Activated T-helper 17 cell treated with anti-CD3 and anti-CD28 coated beads, Interleukin-2, amount 50 U/mL, for 72 hours (primary cell): ENCODE results near the gene CEP89. TPM values are rescaled to one million over a fixed set of nuclear protein-coding genes. Genes with fewer than 3 reads are reported as not detected.
A peak's percentile ranks its signal among the peaks of the same experiment; 100 is the strongest.
"Not testable (repeated sequence)": the region's sequence is repeated elsewhere in the genome, so short reads cannot be mapped to it uniquely, and the experiment has no call there.

Experiments used
- ATAC-seq: fragments of 150-1000 bp; cut with Tn5 transposase; replicated peaks from 2 replicates; pipeline ENCODE4 v1.10.0; 2021; ENCODE audit warnings: mild to moderate bottlenecking, moderate library complexity
- H3K27ac Mint-ChIP-seq: one replicate; pipeline ENCODE4 v1.8.0; 2022; ENCODE audit warnings: mixed read lengths
- H3K27me3 Mint-ChIP-seq: one replicate; pipeline ENCODE4 v1.8.0; 2022; ENCODE audit warnings: mixed read lengths
- H3K36me3 Mint-ChIP-seq: one replicate; pipeline ENCODE4 v1.8.0; 2022; ENCODE audit warnings: low read depth, mild to moderate bottlenecking, mixed read lengths
- H3K4me1 Mint-ChIP-seq: one replicate; pipeline ENCODE4 v1.8.0; 2022; ENCODE audit warnings: mixed read lengths
- H3K4me3 Mint-ChIP-seq: one replicate; pipeline ENCODE4 v1.8.0; 2022; ENCODE audit warnings: mild to moderate bottlenecking, mixed read lengths
- H3K9me3 Mint-ChIP-seq: one replicate; pipeline ENCODE4 v1.8.0; 2022; ENCODE audit warnings: mixed read lengths
- total RNA-seq, 2 donors: library from RNA; stranded (reverse); gene quantifications; one replicate each; pipeline ENCODE4 v1.2.3, GENCODE V29; 2022

Gene CEP89
- total RNA-seq, 2 donors from 2014 or later: 16.6 to 21.4 TPM

DNA sequence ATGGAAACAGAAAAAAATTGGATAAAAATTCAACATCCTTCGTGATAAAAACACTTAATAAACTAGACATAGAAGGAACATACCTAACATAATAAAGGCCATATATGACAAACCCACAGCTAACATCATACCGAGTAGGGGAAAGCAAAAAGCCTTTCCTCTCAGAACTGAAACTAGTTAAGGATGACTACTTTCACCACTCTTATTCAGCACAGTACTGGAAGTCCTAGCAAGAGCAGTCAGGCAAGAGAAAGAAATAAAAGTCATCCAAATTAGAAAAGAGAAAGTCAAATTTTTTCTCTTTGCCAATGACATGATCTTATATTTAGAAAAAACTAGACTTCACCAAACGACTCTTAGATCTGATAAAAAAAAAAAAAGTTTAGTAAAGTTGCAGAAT is 76.4 kb downstream of the CEP89 start:
- no peaks in the 10 kb centered on the region for H3K27me3 Mint-ChIP-seq
- ATAC-seq: peak; percentile 94

DNA sequence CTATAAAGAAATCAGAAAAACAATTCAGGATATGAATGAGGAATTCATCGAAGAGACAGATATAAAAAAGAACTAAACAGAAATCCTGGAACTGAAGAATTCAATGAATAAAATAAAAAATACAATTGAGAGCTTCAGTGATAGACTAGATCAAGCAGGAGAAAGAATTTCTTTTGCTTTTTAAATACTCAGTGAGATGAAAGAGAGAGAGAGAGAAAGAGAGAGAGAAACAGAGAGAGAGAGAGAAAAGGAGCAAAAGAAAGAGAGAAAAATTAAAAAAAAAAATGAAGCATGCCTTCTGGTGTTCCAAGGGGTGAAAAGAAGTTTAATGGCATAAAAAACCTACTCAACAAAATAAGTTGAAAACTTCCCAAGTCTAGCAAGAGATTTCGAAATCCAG is 80.1 kb downstream of the CEP89 start:
- Mint-ChIP-seq H3K27me3 (no peaks in the 10 kb centered on the region), H3K36me3 (peaks cover 45% of the 10 kb centered on the region), H3K9me3 (peaks cover 15% of the 10 kb centered on the region), H3K4me1 (peaks cover 4% of the 10 kb centered on the region), H3K27ac (no peak overlapping the region), H3K4me3 (no peak overlapping the region)
- ATAC-seq: no peak

More for the DNA sequence above, 76.4 kb downstream of the CEP89 start:
- H3K4me1 Mint-ChIP-seq: peaks cover 4% of the 10 kb centered on the region
- peaks cover 15% of the 10 kb centered on the region for H3K9me3 Mint-ChIP-seq
- H3K4me3 Mint-ChIP-seq: no peak overlapping the region
- no peak overlapping the region for H3K27ac Mint-ChIP-seq
- H3K36me3 Mint-ChIP-seq: peaks cover 57% of the 10 kb centered on the region

DNA sequence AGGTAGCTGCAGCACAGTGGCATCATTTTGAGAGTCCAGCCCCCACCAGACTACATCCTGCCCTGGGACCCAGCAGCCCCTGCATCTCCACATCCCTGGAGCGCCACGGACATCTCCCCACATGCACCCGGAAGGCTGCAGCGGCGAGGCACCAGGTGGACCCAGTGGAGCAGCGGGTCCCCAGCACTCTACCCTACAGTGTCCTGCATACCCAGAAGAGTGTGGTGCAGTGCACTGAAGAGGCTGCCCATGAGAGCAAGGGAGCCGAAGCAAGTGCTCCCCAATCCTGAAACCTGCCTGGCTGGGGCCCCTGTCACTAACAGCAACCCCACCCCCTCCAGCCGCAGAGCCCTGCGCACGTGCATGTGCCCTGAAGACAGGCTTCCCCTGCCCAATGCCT is 80.9 kb downstream of the CEP89 start:
- Mint-ChIP-seq H3K4me1 (peaks cover 4% of the 10 kb centered on the region), H3K9me3 (peaks cover 15% of the 10 kb centered on the region), H3K27ac (no peak overlapping the region), H3K27me3 (no peaks in the 10 kb centered on the region), H3K36me3 (peaks cover 38% of the 10 kb centered on the region), H3K4me3 (no peak overlapping the region)
- no peak for ATAC-seq

DNA sequence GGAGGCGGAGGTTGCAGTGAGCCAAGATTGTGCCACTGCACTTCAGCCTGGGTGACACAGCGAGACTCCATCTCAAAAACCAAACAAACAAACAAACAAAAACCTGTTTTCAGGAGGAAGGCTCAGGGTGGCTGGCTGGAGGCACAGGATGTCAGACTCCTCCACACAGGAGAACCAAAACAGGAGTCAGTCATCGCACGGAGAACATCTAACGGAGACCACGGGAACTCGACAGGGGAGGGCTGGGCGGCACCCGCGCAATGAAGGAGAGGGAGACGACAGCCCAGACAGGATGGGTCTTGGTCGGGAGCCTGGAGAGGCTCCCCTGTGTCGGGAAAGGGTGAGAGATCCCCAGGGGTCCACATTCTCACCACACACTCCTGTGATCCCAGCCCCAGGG is 81.4 kb downstream of the CEP89 start:
- Mint-ChIP-seq H3K27ac (no peak overlapping the region), H3K4me1 (peaks cover 3% of the 10 kb centered on the region), H3K9me3 (peaks cover 15% of the 10 kb centered on the region), H3K4me3 (no peak overlapping the region), H3K36me3 (peaks cover 38% of the 10 kb centered on the region), H3K27me3 (no peaks in the 10 kb centered on the region)
- no peak for ATAC-seq

DNA sequence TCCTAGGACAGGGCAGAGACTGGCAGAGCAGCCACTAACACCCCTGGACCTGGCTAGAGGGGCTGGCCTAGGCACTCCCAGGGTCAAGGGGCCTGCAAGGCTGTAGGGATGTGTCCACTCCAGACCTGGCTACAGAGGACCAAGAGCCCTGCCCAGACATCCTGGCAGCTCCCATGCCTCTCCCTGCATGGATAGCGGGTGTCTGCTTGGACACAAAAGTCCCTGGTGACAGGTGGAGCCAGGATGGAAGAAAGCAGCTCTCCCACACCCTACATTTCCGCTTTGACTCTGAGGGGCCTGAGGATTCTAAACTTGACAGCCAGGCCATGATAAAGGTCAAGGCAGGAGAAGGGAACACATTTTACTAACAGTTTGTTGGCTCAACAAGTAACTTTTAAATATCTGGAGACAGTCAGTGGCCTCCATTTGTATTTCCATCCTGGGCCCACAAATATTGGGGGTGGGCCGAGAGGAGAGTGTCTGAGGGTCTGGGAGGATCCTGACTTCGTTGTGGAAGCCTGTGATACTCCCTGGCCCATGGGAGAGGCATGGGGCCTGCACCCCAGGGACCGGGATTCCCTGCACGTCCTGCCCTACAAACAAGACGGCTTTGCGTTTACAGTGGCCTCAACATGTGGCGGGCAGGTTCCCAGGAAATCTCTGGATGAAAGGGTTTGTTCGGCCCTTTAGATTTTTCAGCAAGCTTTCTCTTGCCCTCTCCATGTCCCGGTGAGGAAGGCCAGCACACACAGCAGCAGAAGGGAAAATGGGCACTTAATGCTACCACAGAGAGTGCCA is 82.4 kb downstream of the CEP89 start:
- ATAC-seq: no peak
- H3K27ac Mint-ChIP-seq: no peak overlapping the region

DNA sequence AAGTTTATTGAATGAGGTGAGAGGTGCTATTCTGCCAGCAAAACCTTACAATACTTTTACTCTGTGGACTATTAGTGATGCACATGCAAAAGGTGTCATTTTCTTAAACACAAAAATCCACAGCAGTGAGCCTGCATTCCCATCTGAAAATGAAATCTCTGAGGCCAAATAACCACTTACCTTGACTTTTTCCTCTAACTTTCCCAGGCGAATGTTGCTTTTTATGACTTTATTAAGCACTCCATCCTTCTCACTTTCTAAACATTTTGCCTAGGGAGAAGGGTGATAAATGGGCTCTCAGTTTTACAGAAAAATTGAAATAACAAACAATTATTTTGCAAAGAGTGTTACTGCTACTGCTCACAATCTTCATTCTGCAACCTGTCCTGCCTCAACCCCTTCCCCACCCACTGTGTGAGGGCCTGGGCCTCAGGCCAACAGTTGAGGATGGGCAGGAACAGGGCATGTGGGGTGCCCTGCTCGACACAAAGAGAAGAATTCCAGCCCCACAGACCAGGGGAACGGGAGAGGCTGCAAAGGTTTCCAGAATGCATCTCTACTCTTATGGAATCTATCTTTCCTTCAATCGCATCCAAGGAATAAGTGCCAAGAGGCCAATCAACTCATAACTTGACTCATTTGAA is 84.1 kb downstream of the CEP89 start:
- no peak for ATAC-seq
- Mint-ChIP-seq H3K27ac (no peak overlapping the region), H3K27me3 (no peaks in the 10 kb centered on the region), H3K9me3 (peaks cover 2% of the 10 kb centered on the region), H3K36me3 (peaks cover 11% of the 10 kb centered on the region), H3K4me1 (no peaks in the 10 kb centered on the region), H3K4me3 (no peak overlapping the region)

More for the DNA sequence above, 82.4 kb downstream of the CEP89 start:
- Mint-ChIP-seq H3K9me3 (peaks cover 15% of the 10 kb centered on the region), H3K4me1 (no peaks in the 10 kb centered on the region), H3K4me3 (no peak overlapping the region), H3K36me3 (peaks cover 28% of the 10 kb centered on the region), H3K27me3 (no peaks in the 10 kb centered on the region)

DNA sequence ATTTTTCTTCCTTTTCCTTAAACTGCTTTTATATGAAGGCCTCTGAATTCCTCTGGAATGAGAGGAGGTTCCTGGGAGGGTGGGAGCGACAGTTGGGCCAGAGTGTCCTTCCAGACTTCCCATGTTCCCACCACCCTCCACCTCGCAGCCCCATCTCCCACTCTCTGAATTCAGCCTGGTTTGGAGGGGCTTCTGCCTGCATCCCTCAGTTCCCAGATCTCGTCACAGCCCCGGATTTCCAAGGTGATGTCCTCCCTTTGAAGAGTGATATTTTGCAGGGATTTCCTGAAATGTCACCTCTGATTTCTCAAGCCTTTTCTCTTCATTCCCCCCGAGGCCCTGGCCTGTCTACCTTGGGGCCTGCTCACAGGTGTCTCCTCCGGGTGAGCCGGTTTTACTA is 85.5 kb downstream of the CEP89 start:
- no peak for ATAC-seq
- Mint-ChIP-seq H3K27me3 (no peaks in the 10 kb centered on the region), H3K36me3 (peaks cover 2% of the 10 kb centered on the region), H3K4me1 (no peaks in the 10 kb centered on the region), H3K4me3 (no peak overlapping the region), H3K9me3 (no peaks in the 10 kb centered on the region), H3K27ac (no peak overlapping the region)

DNA sequence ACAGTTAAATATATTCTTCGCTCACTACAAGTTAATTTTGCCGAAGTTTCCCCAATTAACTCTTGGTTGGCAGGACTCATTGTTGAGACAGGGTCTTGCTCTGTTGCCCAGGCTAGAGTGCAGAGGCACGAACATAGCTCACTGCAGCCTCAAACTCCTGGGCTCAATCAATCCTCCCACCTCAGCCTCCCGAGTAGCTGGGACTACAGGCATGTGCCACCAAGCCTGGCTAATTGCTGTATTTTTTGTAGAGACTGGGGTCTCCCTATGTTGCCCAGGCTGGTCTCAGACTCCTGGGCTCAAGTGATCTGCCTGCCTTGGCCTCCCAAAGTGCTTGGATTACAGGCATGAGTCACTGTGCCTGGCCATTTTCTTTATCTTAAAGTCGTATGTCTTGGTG is 86.5 kb downstream of the CEP89 start:
- not testable (repeated sequence) for H3K4me3 Mint-ChIP-seq, H3K4me1 Mint-ChIP-seq, H3K9me3 Mint-ChIP-seq, ATAC-seq, H3K36me3 Mint-ChIP-seq, H3K27me3 Mint-ChIP-seq, H3K27ac Mint-ChIP-seq

DNA sequence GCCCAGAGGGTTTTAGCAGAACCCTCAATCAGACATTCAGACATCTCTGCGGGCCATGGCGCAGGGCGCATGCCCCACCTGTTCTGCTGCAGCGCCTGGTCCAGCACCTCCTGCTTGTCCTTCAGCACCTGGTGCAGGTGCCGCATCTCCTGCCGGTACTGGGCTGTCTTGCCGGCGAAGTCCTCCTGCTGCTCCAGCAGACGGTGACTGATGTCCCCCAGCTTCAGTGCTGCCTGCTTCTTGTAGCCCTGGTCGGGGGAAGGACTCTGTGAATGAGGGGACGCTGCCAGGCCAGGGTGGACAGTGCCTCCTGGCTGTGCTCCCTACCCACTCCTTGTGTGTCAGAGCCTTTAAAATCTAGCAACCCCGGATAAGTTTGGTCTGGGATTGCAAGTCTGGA is 90.0 kb downstream of the CEP89 start:
- Mint-ChIP-seq H3K36me3 (peaks cover 7% of the 10 kb centered on the region), H3K4me1 (no peaks in the 10 kb centered on the region), H3K4me3 (no peak overlapping the region), H3K9me3 (no peaks in the 10 kb centered on the region), H3K27ac (no peak overlapping the region), H3K27me3 (no peaks in the 10 kb centered on the region)
- no peak for ATAC-seq

DNA sequence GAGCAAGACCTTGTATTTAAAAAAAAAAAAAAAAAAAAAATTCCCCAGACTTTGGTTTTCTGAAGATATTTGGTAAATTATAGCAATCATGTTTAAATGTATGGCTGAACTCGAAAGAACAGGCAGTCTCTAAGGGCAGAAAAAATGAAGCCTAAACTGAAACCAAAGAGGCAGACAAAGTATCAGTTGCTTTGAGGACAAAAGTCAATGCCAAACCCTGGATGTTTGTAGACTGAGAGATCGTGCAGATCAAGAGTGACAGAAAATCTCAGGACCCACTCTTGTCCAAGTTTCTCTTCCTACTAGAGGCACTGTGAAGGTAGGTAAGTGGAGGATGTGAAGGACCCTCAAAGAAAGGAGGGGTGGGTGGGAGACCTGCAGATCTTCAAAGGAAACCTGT is 91.1 kb downstream of the CEP89 start:
- peaks cover 7% of the 10 kb centered on the region for H3K36me3 Mint-ChIP-seq
- no peaks in the 10 kb centered on the region for H3K27me3 Mint-ChIP-seq
- H3K4me1 Mint-ChIP-seq: no peaks in the 10 kb centered on the region
- H3K27ac Mint-ChIP-seq: no peak overlapping the region
- H3K9me3 Mint-ChIP-seq: no peaks in the 10 kb centered on the region
- ATAC-seq: no peak
- no peak overlapping the region for H3K4me3 Mint-ChIP-seq

DNA sequence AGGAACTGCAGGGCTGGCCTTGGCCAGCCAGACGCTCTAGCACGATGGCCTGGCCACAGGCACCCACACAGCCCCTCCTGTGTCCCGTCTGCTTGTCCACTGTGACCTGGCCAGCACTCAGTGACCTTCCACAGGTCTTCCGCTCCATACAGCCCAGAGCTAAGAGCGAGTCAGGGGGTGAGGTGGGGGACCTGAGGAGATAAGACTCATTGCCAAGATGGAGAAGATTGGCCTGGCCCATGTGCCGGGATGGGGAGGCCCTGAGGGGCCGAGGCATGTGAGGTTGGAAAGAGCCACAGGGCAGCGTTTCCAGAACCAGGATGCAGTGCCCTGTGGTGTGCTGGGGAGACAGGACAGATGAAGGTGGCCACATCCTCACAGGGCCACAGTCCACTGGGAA is 92.0 kb downstream of the CEP89 start:
- Mint-ChIP-seq H3K4me1 (no peaks in the 10 kb centered on the region), H3K4me3 (no peak overlapping the region), H3K9me3 (no peaks in the 10 kb centered on the region), H3K36me3 (peaks cover 7% of the 10 kb centered on the region), H3K27me3 (no peaks in the 10 kb centered on the region), H3K27ac (no peak overlapping the region)
- ATAC-seq: no peak

DNA sequence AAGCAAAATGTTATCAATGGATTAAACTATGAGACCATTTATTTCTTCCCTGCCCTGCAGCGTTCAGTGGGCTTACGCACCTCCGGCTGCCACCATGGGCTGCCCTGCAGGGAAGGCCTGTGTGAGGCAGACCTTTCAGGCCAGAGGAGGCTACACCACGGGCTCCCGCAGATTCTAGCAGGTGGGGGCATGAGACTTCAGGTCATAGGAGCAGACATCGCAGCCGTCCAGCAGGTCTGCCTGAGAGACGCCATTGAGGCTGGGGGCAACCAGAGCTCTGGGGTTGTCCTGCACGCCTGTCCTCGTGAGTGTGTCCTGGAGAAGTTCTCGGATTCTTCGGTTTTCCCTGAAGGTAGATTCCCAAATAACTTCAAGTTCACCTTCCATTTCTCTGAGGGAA is 92.8 kb downstream of the CEP89 start:
- Mint-ChIP-seq H3K36me3 (peaks cover 7% of the 10 kb centered on the region), H3K27ac (no peak overlapping the region), H3K4me3 (no peak overlapping the region), H3K27me3 (no peaks in the 10 kb centered on the region), H3K4me1 (no peaks in the 10 kb centered on the region), H3K9me3 (no peaks in the 10 kb centered on the region)
- ATAC-seq: no peak

DNA sequence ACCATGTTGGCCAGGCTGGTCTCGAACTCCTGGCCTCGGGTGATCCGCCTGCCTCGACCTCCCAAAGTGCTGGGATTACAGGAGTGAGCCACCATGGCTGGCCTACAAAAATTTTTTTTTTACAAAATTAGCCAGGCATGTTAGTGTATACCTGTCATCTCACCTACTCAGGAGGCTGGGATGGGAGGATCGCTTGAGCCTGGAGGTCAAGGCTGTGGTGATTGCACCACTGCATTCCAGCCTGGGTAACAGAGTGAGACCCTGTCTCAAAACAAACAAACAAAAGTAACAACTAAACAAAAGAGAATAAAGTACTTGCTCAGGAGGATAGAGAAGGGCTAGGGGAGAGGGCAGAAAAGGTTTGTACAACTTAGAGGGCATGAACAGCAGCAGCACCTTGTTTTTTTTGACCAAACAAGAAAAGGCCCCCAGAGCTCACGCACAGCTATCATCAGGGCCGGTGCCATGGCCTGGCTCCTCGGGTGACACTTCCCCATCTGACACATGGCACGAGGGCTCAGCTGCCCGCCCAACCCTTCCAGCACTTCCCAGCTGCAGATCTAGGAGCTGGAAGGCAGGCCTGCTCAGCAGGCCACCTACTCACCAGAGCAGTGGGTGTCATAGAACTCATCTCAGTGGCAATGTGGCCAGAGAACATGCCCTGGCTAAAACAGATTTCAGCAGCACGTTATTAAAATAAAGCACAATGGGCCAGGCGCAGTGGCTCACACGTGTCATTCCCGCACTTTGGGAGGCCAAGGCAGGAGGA is 93.6 kb downstream of the CEP89 start:
- Mint-ChIP-seq H3K4me3 (no peak overlapping the region), H3K27me3 (no peaks in the 10 kb centered on the region), H3K36me3 (peaks cover 7% of the 10 kb centered on the region), H3K4me1 (no peaks in the 10 kb centered on the region), H3K9me3 (no peaks in the 10 kb centered on the region), H3K27ac (no peak overlapping the region)
- no peak for ATAC-seq

DNA sequence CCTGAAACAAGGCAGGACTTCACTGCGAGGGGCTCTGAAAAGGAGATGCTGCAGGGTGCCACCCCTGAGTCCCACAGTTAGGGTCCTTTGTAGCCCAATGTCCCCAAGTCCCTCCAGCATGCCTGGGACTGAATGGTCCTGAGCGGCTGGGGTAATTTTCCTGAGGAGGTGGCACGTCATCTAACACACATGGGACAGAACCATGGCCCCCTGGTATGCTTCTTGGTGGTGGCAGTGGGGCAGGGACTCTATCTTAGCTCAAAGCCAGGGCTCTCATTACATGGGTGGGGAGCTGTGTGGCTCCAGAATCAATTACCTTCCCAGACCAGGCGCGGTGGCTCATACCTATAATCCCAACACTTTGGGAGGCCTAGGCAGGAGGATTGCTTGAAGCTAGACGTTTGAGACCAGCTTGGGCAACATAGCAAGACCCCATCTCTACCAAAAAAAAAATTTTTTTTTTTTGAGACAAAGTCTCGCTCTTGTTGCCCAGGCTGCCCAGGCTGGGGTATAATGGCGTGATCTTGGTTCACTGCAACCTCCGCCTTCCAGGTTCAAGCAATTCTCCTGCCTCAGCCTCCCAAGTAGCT is 94.3 kb downstream of the CEP89 start:
- no peak for ATAC-seq
- Mint-ChIP-seq H3K27me3 (no peaks in the 10 kb centered on the region), H3K9me3 (no peaks in the 10 kb centered on the region), H3K4me1 (no peaks in the 10 kb centered on the region), H3K36me3 (peaks cover 7% of the 10 kb centered on the region), H3K27ac (no peak overlapping the region), H3K4me3 (no peak overlapping the region)
